CD4-positive, CD25-positive, alpha-beta regulatory T cell (primary cell): ENCODE measurements around the gene SNCA. TPM values are rescaled to one million over a fixed set of nuclear protein-coding genes. Genes with fewer than 3 reads are reported as not detected.

Experiments
- ATAC-seq, 2 donors: fragments of 150-1000 bp; cut with Tn5 transposase; one replicate each; pipeline ENCODE4 v1.10.0; 2021; ENCODE audit warnings: low read depth in 2 of 2, moderate number of reproducible peaks in 2 of 2, moderate library complexity in 1 of 2
- DNase-seq, 3 donors: peaks; one replicate each; pipeline versions ENCODE4 v3.0.0 to v3.0.0-alpha.2; 2012 to 2022; ENCODE audit warnings: mixed read lengths in 1 of 3
- H3K27ac ChIP-seq: one replicate; pipeline ENCODE4 v1.7.0; 2013; ENCODE audit warnings: mild to moderate bottlenecking, low read length; ENCODE audit not compliant: insufficient read depth, poor library complexity, severe bottlenecking
- H3K27me3 ChIP-seq: one replicate; pipeline ENCODE4 v1.7.0; 2013; ENCODE audit warnings: low read length; ENCODE audit not compliant: control insufficient read depth, insufficient read depth
- H3K36me3 ChIP-seq: one replicate; pipeline ENCODE4 v1.7.0; 2013; ENCODE audit warnings: mild to moderate bottlenecking, low read length, moderate library complexity; ENCODE audit not compliant: control insufficient read depth, insufficient read depth
- H3K4me1 ChIP-seq: 2 replicates; pipeline ENCODE4 v1.7.0; 2013; ENCODE audit warnings: mild to moderate bottlenecking, low read length; ENCODE audit not compliant: insufficient read depth, control insufficient read depth, poor library complexity, severe bottlenecking
- H3K4me3 ChIP-seq: one replicate; pipeline ENCODE4 v1.7.0; 2013; ENCODE audit warnings: low read depth, mild to moderate bottlenecking, low read length, moderate library complexity
- H3K9me3 ChIP-seq, 2 experiments: 1 replicate in 1 of 2; 2 replicates in 1 of 2; pipeline ENCODE4 v1.7.0; 2013; ENCODE audit warnings: low read length in 2 of 2, mild to moderate bottlenecking in 1 of 2, moderate library complexity in 1 of 2; ENCODE audit not compliant: control insufficient read depth in 2 of 2
- H3K27ac Mint-ChIP-seq, 3 donors: one replicate each; pipeline ENCODE4 v1.8.0; 2020 to 2022; ENCODE audit warnings: mild to moderate bottlenecking in 3 of 3, mixed read lengths in 3 of 3, moderate library complexity in 2 of 3
- H3K27me3 Mint-ChIP-seq: one replicate; pipeline ENCODE4 v1.8.0; 2022; ENCODE audit warnings: mild to moderate bottlenecking, mixed read lengths
- H3K36me3 Mint-ChIP-seq: one replicate; pipeline ENCODE4 v1.8.0; 2020; ENCODE audit warnings: mixed read lengths
- H3K4me1 Mint-ChIP-seq, 4 donors: one replicate each; pipeline ENCODE4 v1.8.0; 2020 to 2022; ENCODE audit warnings: mixed read lengths in 4 of 4, mild to moderate bottlenecking in 1 of 4
- H3K4me3 Mint-ChIP-seq, 4 donors: one replicate each; pipeline ENCODE4 v1.8.0; 2020 to 2022; ENCODE audit warnings: mild to moderate bottlenecking in 4 of 4, mixed read lengths in 4 of 4, moderate library complexity in 3 of 4
- H3K9me3 Mint-ChIP-seq, 7 donors: one replicate each; pipeline ENCODE4 v1.8.0; 2020 to 2022; ENCODE audit warnings: mixed read lengths in 7 of 7, mild to moderate bottlenecking in 3 of 7, moderate library complexity in 2 of 7
- polyA plus RNA-seq, 4 donors: library from polyadenylated mRNA; unstranded; fragments of 300-500 nt; fragmentation: Illumina TruSeq; gene quantifications; one replicate each; pipeline ENCODE4 v1.2.3, GENCODE V29; 2021
- total RNA-seq: library from RNA; stranded (reverse); gene quantifications from one replicate; pipeline ENCODE4 v1.2.3, GENCODE V29; 2022

Gene SNCA
- total and polyA plus RNA-seq, 5 donors from 2014 or later = 0.29 to 2.3 (median 1.9) TPM; not detected in 2

DNA sequence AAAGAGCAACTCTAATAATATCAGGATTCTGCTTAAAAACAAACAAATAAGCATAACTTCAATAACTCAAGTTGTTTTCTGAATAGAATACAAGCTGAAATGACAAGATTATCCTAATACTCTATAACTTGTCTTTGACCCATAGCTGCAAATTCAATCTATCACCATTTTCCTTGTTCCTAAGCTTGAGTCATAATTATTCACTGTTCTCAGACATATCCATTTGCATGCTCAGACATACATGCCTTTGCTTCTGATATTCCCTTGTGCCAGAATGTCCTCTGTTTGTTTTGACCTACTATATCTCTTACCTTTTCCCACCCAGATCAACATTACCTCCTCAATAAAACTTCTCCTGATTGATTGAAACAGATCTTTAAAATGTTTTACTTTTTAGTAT is 109.7 kb downstream of the SNCA start:
- Histone ChIP-seq H3K27ac (no peak overlapping the region), H3K27me3 (no peaks in the 10 kb centered on the region), H3K4me3 (no peak overlapping the region), H3K4me1 (no peaks in the 10 kb centered on the region), H3K36me3 (no peaks in the 10 kb centered on the region), H3K9me3 (no peaks in the 10 kb centered on the region)
- Mint-ChIP-seq H3K36me3 (no peaks in the 10 kb centered on the region), H3K4me3 (no peak overlapping the region), H3K27me3 (peaks cover 4% of the 10 kb centered on the region), H3K4me1 (no peaks in the 10 kb centered on the region), H3K27ac (no peak overlapping the region), H3K9me3 (peaks cover 0 to 2% (median 0%) of the 10 kb centered on the region in 7 donors)
- no peak for DNase-seq
- no peak for ATAC-seq

DNA sequence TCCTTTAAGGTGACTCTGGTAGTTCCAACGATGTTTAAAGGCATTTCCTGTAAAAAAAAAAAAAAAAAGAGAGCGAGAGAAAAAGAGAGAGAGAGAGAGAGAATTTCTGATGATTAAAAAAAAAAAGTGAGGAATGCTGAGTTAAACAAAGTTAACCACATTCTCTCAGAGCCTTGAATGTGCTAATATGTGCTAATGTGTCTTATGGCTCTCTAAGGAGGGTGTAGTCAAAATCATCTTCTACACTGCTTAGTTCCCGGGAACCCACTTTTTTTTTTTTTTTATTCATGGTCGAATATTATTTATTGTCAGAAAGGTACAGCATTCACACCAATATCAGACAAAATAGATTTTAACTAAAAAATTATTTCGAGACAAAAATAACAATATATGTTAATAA is 111.7 kb downstream of the SNCA start:
- Histone ChIP-seq H3K27me3 (peaks cover 2% of the 10 kb centered on the region), H3K27ac (no peak overlapping the region), H3K4me1 (no peaks in the 10 kb centered on the region), H3K9me3 (no peaks in the 10 kb centered on the region), H3K36me3 (no peaks in the 10 kb centered on the region), H3K4me3 (no peak overlapping the region)
- no peaks in the 10 kb centered on the region for H3K36me3 Mint-ChIP-seq
- no peak for ATAC-seq
- H3K4me3 Mint-ChIP-seq = no peak overlapping the region
- H3K4me1 Mint-ChIP-seq = no peaks in the 10 kb centered on the region
- no peak overlapping the region for H3K27ac Mint-ChIP-seq
- peaks cover 0 to 2% (median 0%) of the 10 kb centered on the region in 7 donors for H3K9me3 Mint-ChIP-seq
- no peak for DNase-seq
- H3K27me3 Mint-ChIP-seq = peaks cover 4% of the 10 kb centered on the region

- no peaks in the 10 kb centered on the region for H3K36me3 ChIP-seq
Observed at GRCh38 chr4:89724716-89725115, 112.2 kb downstream of the SNCA start.

DNA sequence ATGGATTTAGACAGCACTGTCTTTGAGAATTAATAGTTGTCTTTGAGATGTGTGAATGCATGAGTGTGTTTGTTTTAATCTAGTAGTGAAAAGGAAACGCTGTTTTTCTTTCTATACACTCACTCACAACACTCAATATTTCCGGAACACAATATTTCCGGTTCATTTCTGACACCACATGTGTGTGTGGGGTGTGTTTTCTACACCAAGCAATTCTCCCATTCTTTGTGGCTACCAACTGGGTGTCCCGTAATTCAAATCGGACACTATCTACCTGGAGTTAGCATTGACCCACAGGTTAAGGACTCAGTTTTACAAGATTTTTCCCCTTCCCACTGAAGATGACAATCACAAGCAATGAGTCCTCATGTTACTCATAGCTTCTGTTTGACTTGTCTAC is 113.9 kb downstream of the SNCA start:
- Histone ChIP-seq H3K27ac (no peak overlapping the region), H3K36me3 (no peaks in the 10 kb centered on the region), H3K27me3 (peaks cover 2% of the 10 kb centered on the region), H3K4me3 (no peak overlapping the region), H3K9me3 (no peaks in the 10 kb centered on the region), H3K4me1 (no peaks in the 10 kb centered on the region)
- H3K9me3 Mint-ChIP-seq = peaks cover 0 to 2% (median 0%) of the 10 kb centered on the region in 7 donors
- no peaks in the 10 kb centered on the region for H3K36me3 Mint-ChIP-seq
- H3K27me3 Mint-ChIP-seq = peaks cover 4% of the 10 kb centered on the region
- DNase-seq (no peak), ATAC-seq (no peak)
- H3K4me3 Mint-ChIP-seq = no peak overlapping the region
- no peak overlapping the region for H3K27ac Mint-ChIP-seq
- H3K4me1 Mint-ChIP-seq = no peaks in the 10 kb centered on the region

More at GRCh38 chr4:89724716-89725115, 112.2 kb downstream of the SNCA start:
- DNase-seq = no peak
- no peak for ATAC-seq
- Histone ChIP-seq H3K27ac (no peak overlapping the region), H3K4me3 (no peak overlapping the region), H3K4me1 (no peaks in the 10 kb centered on the region), H3K27me3 (peaks cover 2% of the 10 kb centered on the region), H3K9me3 (no peaks in the 10 kb centered on the region)
- Mint-ChIP-seq H3K4me1 (no peaks in the 10 kb centered on the region), H3K36me3 (no peaks in the 10 kb centered on the region), H3K9me3 (peaks cover 0 to 2% (median 0%) of the 10 kb centered on the region in 7 donors), H3K27me3 (peaks cover 4% of the 10 kb centered on the region), H3K27ac (no peak overlapping the region), H3K4me3 (no peak overlapping the region)

GRCh38 chr4:89722517-89722916 is 114.4 kb downstream of the SNCA start:
- Histone ChIP-seq H3K27me3 (peaks cover 2% of the 10 kb centered on the region), H3K9me3 (no peaks in the 10 kb centered on the region), H3K4me3 (no peak overlapping the region), H3K4me1 (no peaks in the 10 kb centered on the region), H3K27ac (no peak overlapping the region), H3K36me3 (no peaks in the 10 kb centered on the region)
- H3K4me3 Mint-ChIP-seq = no peak overlapping the region
- H3K27me3 Mint-ChIP-seq = peaks cover 4% of the 10 kb centered on the region
- no peaks in the 10 kb centered on the region for H3K4me1 Mint-ChIP-seq
- no peaks in the 10 kb centered on the region for H3K36me3 Mint-ChIP-seq
- no peak for ATAC-seq
- no peak overlapping the region for H3K27ac Mint-ChIP-seq
- H3K9me3 Mint-ChIP-seq = peaks cover 0 to 2% (median 0%) of the 10 kb centered on the region in 7 donors
- no peak for DNase-seq

DNA sequence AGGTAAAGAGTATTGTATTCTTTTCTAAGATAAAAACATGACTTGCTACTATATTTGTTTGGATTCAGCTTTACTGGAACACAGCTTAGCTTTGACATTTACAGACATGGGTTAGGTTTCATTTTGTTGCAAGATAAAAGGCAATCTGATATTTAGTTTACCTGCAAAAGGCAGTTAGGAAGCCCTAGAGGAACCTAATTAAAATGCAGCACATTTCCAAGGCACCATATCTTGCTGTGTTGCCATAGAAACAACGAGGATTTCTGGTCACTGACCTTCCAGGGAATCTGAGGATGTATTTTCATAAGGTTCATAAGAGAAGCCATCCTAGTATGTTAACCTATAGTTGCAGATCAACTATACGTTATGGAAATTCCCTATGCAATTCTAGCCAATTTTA is 116.0 kb downstream of the SNCA start:
- Mint-ChIP-seq H3K27me3 (peaks cover 4% of the 10 kb centered on the region), H3K27ac (no peak overlapping the region), H3K4me3 (no peak overlapping the region), H3K4me1 (peaks cover 0 to 4% (median 0%) of the 10 kb centered on the region in 4 donors), H3K9me3 (peaks cover 0 to 2% (median 0%) of the 10 kb centered on the region in 7 donors), H3K36me3 (no peaks in the 10 kb centered on the region)
- Histone ChIP-seq H3K27me3 (peaks cover 2% of the 10 kb centered on the region), H3K4me3 (no peak overlapping the region), H3K27ac (no peak overlapping the region), H3K4me1 (no peaks in the 10 kb centered on the region), H3K36me3 (no peaks in the 10 kb centered on the region), H3K9me3 (no peaks in the 10 kb centered on the region)
- no peak for DNase-seq
- ATAC-seq = no peak

- Mint-ChIP-seq H3K4me1 (peaks cover 0 to 4% (median 0%) of the 10 kb centered on the region in 4 donors), H3K4me3 (no peak overlapping the region), H3K27ac (no peak overlapping the region), H3K9me3 (peaks cover 0 to under 1% (median 0%) of the 10 kb centered on the region in 7 donors), H3K27me3 (peaks cover 4% of the 10 kb centered on the region), H3K36me3 (no peaks in the 10 kb centered on the region)
- H3K27ac ChIP-seq = no peak overlapping the region
- no peaks in the 10 kb centered on the region for H3K9me3 ChIP-seq
- H3K36me3 ChIP-seq = no peaks in the 10 kb centered on the region
- DNase-seq (no peak), ATAC-seq (no peak)
- peaks cover 2% of the 10 kb centered on the region for H3K27me3 ChIP-seq
- H3K4me1 ChIP-seq = no peaks in the 10 kb centered on the region
- H3K4me3 ChIP-seq = no peak overlapping the region
Observed at GRCh38 chr4:89719536-89720090, 117.3 kb downstream of the SNCA start.

DNA sequence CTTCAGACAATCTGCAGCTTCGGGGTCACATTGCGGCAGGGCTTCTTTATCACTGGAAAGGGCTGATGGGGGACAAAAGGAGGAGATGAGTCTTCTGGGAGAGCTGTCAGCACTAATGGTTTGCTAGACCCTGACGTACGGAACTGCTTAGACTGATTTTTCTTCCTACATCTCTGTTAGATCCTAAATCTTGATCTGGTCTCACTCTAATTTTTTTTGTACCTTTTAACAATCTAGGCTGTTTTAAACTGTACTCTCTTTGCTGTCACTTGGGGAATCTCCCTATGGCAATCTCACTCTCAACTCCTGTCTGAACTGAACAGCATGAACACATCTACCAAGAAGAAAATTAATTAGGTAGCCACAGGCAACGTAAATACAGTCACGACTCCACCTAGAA is 120.1 kb downstream of the SNCA start:
- Mint-ChIP-seq H3K36me3 (no peaks in the 10 kb centered on the region), H3K4me3 (no peak overlapping the region), H3K27ac (no peak overlapping the region), H3K9me3 (no peaks in the 10 kb centered on the region), H3K4me1 (peaks cover 0 to 4% (median 0%) of the 10 kb centered on the region in 4 donors), H3K27me3 (no peaks in the 10 kb centered on the region)
- H3K4me3 ChIP-seq = no peak overlapping the region
- no peaks in the 10 kb centered on the region for H3K9me3 ChIP-seq
- DNase-seq (no peak), ATAC-seq (no peak)
- no peaks in the 10 kb centered on the region for H3K4me1 ChIP-seq
- no peaks in the 10 kb centered on the region for H3K36me3 ChIP-seq
- H3K27me3 ChIP-seq = peaks cover 2% of the 10 kb centered on the region
- no peak overlapping the region for H3K27ac ChIP-seq
